GM12878 (cell line): Measurements from ENCODE around the gene PRCD. TPM values are rescaled to one million over a fixed set of nuclear protein-coding genes. Genes with fewer than 3 reads are reported as not detected.

Experiments used
- ASH2L ChIP-seq: fragments of 300-600, 200-600 bp; sonication (generic); IDR thresholded peaks from 2 replicates; pipeline ENCODE4 v1.6.1; 2017; ENCODE audit warnings: low read depth, mild to moderate bottlenecking, borderline replicate concordance
- BACH1 ChIP-seq: fragments of 450-650 bp; IDR thresholded peaks from 2 replicates; pipeline ENCODE4 v1.6.1; 2017; ENCODE audit warnings: mild to moderate bottlenecking, borderline replicate concordance
- CBX3 ChIP-seq: fragments of 200-600 bp; sonication (generic); IDR thresholded peaks from 2 replicates; pipeline ENCODE4 v1.6.1; 2016; ENCODE audit warnings: low read depth, borderline replicate concordance
- EGR1 ChIP-seq, 2 experiments: IDR thresholded peaks; 1 replicate in 1 of 2; 2 replicates in 1 of 2; pipeline ENCODE4 v1.6.1; 2011 to 2012; ENCODE audit warnings: low read depth in 2 of 2, low read length in 2 of 2, borderline replicate concordance in 1 of 2, mild to moderate bottlenecking in 1 of 2, moderate library complexity in 1 of 2
- KDM1A ChIP-seq: fragments of 200-600 bp; sonication (generic); IDR thresholded peaks from 2 replicates; pipeline ENCODE4 v1.6.1; 2016; ENCODE audit warnings: borderline replicate concordance
- MXI1 ChIP-seq: fragments of 150-350 bp; IDR thresholded peaks from 2 replicates; pipeline ENCODE4 v1.6.1; 2011; ENCODE audit warnings: low read depth, mild to moderate bottlenecking, inconsistent platforms, low read length, improper control_type of control experiment
- POU2F2 ChIP-seq: IDR thresholded peaks from 3 replicates; pipeline ENCODE4 v1.6.1; 2011; ENCODE audit warnings: low read depth, mild to moderate bottlenecking, low read length, borderline replicate concordance
- RB1 ChIP-seq: fragments of 450-650 bp; formaldehyde crosslinking; IDR thresholded peaks from 2 replicates; pipeline ENCODE4 v1.6.1; 2017; ENCODE audit warnings: mild to moderate bottlenecking, borderline replicate concordance
- SIX5 ChIP-seq: IDR thresholded peaks from 2 replicates; pipeline ENCODE4 v1.6.1; 2011; ENCODE audit warnings: mild to moderate bottlenecking, low read depth, low read length, moderate library complexity; ENCODE audit not compliant: severe bottlenecking
- SP1 ChIP-seq: IDR thresholded peaks from one replicate; pipeline ENCODE4 v1.6.1; 2011; ENCODE audit warnings: low read depth, low read length
- TAF1 ChIP-seq: IDR thresholded peaks from 2 replicates; pipeline ENCODE4 v1.6.1; 2011; ENCODE audit warnings: mild to moderate bottlenecking, low read depth, low read length, borderline replicate concordance
- ZNF207 ChIP-seq: fragments of 450-650 bp; IDR thresholded peaks from 2 replicates; pipeline ENCODE4 v1.6.1; 2014; ENCODE audit warnings: antibody characterized with exemption, mild to moderate bottlenecking, borderline replicate concordance
- polyA plus RNA-seq, 11 experiments: library from polyadenylated mRNA; depleted of rRNA in 4 of 11; unstranded in 6 of 11; stranded (reverse) in 5 of 11; fragments of >200 nt; fragmentation: Nextera tagmentation in 4 of 11; fragmentation: Illumina TruSeq in 1 of 11; extraction: Ambion mirVana in 4 of 11; extraction: Trizol in 1 of 11; gene quantifications; 1 replicate in 1 of 11; 2 replicates in 10 of 11; pipeline versions ENCODE4 v1.2.1 to v1.2.3, GENCODE V29; 2011 to 2016; ENCODE audit warnings: inconsistent platforms in 2 of 11, missing spikeins in 2 of 11, low read depth in 1 of 11
- total RNA-seq, 4 experiments: library from RNA; depleted of rRNA in 3 of 4; stranded (reverse); fragments of >200 nt in 3 of 4; fragmentation: Illumina TruSeq in 1 of 4; extraction: Trizol in 1 of 4; gene quantifications; 2 replicates each; pipeline versions ENCODE4 v1.2.1 to v1.2.3, GENCODE V29; 2013 to 2021
- TF ChIP-seq, protein P1 (sequence below): fragments of 150-350 bp; IDR thresholded peaks from 2 replicates; pipeline ENCODE4 v1.6.1; 2016; ENCODE audit warnings: low read depth, low read length
- TF ChIP-seq, protein P2 (sequence below): IDR thresholded peaks from 2 replicates; pipeline ENCODE4 v1.6.1; 2011; ENCODE audit warnings: mild to moderate bottlenecking, low read depth, low read length, moderate library complexity; ENCODE audit not compliant: insufficient replicate concordance
- TF ChIP-seq, protein P3 (sequence below): IDR thresholded peaks from 2 replicates; pipeline ENCODE4 v1.6.1; 2012; ENCODE audit warnings: mild to moderate bottlenecking, low read depth, low read length
- TF ChIP-seq, protein P4 (sequence below): fragments of 450-650 bp; IDR thresholded peaks from 2 replicates; pipeline ENCODE4 v1.6.1; 2017; ENCODE audit warnings: mild to moderate bottlenecking, low read depth, inconsistent platforms; ENCODE audit not compliant: poor library complexity, severe bottlenecking

PRCD gene
- total and polyA plus RNA-seq, 10 of the 15 experiments (the other 5 are each of a cell fraction or from before 2014, with no cell fraction given): 0.18 to 0.95 (median 0.34) TPM; not detected in 4

DNA sequence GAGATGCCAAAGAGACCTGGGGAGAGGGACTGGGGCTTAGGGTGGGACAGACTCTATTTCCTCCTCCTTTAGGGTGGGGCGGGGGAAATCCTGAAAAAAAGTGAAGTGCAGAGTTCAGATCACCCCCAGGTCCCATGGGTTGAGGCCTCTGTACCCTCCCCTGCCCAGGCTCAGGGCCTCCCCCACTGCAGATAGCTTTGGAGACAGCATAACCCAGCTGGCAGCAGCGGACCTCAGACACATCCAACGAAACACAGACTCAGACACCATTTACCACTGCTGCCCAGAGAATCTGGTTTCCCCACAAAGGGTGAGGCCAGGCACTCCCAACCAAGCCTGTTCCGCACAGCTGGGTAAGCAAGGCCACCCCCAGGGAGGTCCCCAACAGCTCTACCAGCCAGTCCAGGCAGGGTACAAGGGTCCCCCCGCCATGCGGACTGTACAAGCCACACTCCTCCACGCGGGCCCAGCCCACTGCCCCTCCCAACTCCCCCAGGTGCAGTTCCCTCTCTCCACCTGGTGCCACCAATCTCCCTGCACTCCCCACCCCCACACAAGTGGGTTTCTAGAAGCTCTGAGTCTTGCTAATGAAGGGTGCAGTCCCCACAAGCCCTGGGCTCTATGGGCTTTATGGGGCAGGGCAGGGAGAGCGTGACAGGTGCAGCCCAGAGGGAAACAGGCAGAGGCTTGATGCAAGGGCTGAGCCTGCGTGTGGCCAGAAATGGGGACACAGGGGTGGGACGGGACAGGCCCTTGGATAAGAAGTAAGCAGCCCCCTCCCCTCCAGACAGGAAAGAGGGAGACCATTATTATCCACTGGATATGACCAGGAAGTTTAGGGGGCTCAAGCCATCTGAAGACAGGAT lies 47.5 kb upstream of the PRCD start (continued):
- TF ChIP-seq, protein P1, sequence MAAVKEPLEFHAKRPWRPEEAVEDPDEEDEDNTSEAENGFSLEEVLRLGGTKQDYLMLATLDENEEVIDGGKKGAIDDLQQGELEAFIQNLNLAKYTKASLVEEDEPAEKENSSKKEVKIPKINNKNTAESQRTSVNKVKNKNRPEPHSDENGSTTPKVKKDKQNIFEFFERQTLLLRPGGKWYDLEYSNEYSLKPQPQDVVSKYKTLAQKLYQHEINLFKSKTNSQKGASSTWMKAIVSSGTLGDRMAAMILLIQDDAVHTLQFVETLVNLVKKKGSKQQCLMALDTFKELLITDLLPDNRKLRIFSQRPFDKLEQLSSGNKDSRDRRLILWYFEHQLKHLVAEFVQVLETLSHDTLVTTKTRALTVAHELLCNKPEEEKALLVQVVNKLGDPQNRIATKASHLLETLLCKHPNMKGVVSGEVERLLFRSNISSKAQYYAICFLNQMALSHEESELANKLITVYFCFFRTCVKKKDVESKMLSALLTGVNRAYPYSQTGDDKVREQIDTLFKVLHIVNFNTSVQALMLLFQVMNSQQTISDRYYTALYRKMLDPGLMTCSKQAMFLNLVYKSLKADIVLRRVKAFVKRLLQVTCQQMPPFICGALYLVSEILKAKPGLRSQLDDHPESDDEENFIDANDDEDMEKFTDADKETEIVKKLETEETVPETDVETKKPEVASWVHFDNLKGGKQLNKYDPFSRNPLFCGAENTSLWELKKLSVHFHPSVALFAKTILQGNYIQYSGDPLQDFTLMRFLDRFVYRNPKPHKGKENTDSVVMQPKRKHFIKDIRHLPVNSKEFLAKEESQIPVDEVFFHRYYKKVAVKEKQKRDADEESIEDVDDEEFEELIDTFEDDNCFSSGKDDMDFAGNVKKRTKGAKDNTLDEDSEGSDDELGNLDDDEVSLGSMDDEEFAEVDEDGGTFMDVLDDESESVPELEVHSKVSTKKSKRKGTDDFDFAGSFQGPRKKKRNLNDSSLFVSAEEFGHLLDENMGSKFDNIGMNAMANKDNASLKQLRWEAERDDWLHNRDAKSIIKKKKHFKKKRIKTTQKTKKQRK: no peak
- no peak for TF ChIP-seq SP1
- TF ChIP-seq, protein P2, sequence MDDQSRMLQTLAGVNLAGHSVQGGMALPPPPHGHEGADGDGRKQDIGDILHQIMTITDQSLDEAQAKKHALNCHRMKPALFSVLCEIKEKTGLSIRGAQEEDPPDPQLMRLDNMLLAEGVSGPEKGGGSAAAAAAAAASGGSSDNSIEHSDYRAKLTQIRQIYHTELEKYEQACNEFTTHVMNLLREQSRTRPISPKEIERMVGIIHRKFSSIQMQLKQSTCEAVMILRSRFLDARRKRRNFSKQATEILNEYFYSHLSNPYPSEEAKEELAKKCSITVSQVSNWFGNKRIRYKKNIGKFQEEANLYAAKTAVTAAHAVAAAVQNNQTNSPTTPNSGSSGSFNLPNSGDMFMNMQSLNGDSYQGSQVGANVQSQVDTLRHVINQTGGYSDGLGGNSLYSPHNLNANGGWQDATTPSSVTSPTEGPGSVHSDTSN: no peak
- TF ChIP-seq ZNF207: no peak
- TF ChIP-seq EGR1 (IDR thresholded peaks at IDR 0.05; ENCODE audit: borderline replicate concordance in 1 of 2, low read depth in 2 of 2, low read length in 2 of 2): peak in 1 of 2 experiments; percentile 27; a peak in 1 of 3 replicates
- no peak for TF ChIP-seq CBX3
- peak; percentile 51; the same call in 1 of the 2 replicates for TF ChIP-seq BACH1
- no peak for TF ChIP-seq SIX5
- TF ChIP-seq, protein P3, sequence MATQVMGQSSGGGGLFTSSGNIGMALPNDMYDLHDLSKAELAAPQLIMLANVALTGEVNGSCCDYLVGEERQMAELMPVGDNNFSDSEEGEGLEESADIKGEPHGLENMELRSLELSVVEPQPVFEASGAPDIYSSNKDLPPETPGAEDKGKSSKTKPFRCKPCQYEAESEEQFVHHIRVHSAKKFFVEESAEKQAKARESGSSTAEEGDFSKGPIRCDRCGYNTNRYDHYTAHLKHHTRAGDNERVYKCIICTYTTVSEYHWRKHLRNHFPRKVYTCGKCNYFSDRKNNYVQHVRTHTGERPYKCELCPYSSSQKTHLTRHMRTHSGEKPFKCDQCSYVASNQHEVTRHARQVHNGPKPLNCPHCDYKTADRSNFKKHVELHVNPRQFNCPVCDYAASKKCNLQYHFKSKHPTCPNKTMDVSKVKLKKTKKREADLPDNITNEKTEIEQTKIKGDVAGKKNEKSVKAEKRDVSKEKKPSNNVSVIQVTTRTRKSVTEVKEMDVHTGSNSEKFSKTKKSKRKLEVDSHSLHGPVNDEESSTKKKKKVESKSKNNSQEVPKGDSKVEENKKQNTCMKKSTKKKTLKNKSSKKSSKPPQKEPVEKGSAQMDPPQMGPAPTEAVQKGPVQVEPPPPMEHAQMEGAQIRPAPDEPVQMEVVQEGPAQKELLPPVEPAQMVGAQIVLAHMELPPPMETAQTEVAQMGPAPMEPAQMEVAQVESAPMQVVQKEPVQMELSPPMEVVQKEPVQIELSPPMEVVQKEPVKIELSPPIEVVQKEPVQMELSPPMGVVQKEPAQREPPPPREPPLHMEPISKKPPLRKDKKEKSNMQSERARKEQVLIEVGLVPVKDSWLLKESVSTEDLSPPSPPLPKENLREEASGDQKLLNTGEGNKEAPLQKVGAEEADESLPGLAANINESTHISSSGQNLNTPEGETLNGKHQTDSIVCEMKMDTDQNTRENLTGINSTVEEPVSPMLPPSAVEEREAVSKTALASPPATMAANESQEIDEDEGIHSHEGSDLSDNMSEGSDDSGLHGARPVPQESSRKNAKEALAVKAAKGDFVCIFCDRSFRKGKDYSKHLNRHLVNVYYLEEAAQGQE: no peak
- TF ChIP-seq TAF1: no peak
- TF ChIP-seq MXI1: peak; percentile 41; the same call in 1 of the 2 replicates
- TF ChIP-seq, protein P4, sequence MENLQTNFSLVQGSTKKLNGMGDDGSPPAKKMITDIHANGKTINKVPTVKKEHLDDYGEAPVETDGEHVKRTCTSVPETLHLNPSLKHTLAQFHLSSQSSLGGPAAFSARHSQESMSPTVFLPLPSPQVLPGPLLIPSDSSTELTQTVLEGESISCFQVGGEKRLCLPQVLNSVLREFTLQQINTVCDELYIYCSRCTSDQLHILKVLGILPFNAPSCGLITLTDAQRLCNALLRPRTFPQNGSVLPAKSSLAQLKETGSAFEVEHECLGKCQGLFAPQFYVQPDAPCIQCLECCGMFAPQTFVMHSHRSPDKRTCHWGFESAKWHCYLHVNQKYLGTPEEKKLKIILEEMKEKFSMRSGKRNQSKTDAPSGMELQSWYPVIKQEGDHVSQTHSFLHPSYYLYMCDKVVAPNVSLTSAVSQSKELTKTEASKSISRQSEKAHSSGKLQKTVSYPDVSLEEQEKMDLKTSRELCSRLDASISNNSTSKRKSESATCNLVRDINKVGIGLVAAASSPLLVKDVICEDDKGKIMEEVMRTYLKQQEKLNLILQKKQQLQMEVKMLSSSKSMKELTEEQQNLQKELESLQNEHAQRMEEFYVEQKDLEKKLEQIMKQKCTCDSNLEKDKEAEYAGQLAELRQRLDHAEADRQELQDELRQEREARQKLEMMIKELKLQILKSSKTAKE: peak; percentile 16
- 0 out of 2 replicates have a peak, but pooled peaks have one; percentile 14 for TF ChIP-seq RB1
- no peak for TF ChIP-seq KDM1A
- no peak; the same call in 2 of the 3 replicates for TF ChIP-seq POU2F2
- no peak; the same call in 1 of the 2 replicates for TF ChIP-seq ASH2L
